ENCODE results near the gene PKDCC. TPM values are rescaled to one million over a fixed set of nuclear protein-coding genes. Genes with fewer than 3 reads are reported as not detected.
"Not testable (repeated sequence)": the region's sequence is repeated elsewhere in the genome, so short reads cannot be mapped to it uniquely, and the experiment has no call there.

Gene PKDCC
- total RNA-seq, 1 donor from 2014 or later: 48.9 TPM

DNA sequence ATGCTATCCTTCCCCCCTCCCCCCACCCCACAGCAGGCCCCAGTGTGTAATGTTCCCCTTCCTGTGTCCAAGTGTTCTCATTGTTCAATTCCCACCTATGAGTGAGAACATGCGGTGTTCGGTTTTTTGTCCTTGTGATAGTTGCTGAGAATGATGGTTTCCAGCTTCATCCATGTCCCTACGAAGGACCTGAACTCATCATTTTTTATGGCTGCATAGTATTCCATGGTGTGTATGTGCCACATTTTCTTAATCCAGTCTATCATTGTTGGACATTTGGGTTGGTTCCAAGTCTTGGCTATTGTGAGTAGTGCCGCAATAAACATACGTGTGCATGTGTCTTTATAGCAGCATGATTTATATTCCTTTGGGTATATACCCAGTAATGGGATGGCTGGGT is 17.9 kb downstream of the PKDCC start:
- DNase-seq: not testable (repeated sequence)

DNA sequence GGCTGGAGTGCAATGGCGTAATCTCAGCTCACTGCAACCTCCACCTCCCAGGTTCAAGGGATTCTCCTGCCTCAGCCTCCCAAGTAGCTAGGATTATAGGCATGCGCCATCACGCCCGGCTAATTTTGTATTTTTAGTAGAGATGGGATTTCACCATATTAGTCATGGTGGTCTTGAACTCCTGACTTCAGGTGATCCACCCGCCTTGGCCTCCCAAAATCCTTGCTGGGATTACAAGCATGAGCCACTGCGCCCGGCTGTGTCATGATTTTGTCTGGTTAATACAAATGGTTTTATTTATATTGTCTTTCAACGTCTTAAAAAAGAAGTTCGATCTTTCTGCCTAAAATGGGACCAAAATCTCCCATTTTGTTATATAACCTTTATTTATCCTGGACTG is 19.2 kb downstream of the PKDCC start:
- DNase-seq: not testable (repeated sequence)

DNA sequence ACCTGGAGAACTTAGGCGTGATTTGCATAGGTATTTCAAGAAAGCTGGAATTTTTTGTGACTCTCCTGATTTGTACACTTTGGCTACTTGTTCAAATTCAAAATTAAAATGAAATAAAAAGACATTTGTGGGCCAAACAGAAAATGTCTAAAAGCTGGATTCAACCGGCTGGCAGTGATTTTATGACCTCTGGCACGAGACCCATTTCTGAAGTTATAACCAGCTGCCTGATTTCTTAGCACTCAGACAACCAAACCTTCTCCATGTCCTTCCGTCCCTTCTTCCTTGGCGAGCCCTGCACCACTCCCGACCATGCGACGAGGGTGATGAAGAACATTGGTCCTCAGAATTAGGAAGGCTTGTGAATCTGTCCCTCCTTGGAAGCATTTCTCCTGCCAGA is 19.7 kb downstream of the PKDCC start:
- no peak for DNase-seq

DNA sequence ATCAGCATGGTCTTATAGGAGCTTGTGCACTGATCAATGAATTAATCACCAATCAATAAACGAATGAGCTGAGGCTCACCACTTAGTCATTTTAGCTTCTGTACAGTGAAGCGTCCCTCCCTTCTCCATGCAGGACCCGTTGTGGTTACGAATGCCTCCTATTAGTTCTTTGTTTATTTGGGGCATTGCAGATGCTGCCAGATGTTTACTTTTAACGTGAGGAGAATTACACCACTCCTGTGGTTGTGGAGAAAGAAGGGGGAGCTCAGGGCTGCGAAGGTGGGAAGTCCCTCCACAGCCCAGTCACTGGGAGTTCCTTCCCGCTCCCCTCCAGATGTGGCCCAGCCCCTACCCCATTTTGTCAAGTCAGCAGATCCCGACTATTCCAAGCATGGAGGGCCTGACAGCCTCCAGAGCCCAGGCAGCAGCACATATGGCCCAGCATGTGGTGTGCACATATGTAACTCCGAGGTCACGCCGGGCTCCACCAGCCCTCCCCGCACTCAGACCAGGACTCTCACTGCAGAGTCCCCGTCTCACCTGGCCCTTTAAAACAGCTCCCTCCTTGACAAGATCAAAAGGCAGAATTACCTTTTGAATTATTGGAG is 20.9 kb downstream of the PKDCC start:
- DNase-seq: no peak

DNA sequence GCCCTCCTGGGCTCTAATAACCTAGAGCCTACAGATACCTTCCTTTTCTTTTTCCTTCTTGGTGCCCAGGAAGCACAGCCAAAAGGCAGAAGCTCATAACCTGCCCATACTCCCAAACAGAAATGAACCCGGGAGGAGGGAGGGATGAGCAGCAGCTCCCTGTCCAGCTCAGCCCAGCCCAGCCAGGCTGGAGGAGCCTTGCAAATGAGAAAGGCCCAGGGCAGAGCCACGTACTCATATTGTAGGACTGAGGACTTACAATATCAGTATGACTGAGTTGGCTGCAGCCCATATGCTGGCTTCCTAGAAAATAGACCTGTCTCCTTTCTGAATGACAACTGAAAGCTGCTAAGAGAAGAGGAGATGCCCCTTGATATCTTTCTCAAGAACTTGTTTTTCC is 21.7 kb downstream of the PKDCC start:
- no peak for DNase-seq

DNA sequence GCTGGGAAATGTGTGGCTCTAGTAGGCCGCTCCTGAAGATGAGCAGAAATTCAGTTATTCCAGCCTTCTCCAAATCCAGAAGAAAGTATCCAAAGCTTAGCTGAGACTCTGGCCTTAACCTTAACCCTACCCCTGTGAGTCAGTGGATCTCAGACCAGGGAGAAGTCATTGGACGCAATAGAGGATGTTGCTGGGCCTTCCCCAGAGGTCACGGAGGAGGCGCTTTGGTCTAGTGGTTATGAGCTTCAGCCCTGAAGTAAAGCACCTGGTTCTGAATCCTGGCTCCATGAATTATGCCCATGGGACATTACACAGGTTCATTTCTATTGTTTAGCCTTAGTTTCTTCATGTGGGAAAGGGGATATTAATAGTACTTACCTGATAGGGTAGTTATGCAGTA is 24.0 kb downstream of the PKDCC start:
- no peak for DNase-seq

DNA sequence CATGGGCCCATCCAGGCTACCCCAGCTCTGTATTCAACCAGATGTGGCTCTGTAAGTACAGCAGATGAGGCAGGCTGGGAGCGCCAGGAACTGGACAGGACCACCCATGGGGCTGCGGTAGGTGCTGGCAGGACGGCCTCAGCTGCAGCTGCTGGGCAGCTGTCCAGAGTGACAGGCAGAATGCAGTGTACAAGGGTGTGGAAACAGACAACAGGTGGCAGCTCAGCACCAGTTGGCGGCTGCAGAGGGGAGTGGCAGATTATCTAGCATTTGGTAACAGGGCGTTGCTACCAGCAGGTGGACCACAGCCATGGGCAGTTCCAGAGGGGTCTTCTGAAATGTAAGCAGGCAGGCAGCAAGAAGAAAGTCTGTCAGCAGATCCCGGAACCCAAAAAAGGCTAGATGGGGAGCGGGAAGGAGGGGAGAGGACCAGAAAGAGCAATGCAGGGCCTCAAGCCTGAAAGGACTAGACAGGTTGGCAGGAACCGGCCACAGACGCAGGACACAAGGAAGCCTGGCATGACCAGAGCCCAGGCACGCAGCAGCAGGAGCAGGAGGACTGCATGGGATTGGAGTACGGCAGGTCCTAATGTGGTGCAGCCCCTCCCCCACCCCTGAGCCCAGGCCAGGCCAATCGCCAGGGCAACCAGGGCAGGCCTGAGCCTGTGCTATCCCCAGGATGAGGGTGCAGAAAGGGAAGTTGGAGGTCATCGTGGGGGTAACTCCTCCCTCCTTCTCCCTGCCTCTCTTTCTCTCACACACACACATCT is 24.7 kb downstream of the PKDCC start:
- no peak for DNase-seq

DNA sequence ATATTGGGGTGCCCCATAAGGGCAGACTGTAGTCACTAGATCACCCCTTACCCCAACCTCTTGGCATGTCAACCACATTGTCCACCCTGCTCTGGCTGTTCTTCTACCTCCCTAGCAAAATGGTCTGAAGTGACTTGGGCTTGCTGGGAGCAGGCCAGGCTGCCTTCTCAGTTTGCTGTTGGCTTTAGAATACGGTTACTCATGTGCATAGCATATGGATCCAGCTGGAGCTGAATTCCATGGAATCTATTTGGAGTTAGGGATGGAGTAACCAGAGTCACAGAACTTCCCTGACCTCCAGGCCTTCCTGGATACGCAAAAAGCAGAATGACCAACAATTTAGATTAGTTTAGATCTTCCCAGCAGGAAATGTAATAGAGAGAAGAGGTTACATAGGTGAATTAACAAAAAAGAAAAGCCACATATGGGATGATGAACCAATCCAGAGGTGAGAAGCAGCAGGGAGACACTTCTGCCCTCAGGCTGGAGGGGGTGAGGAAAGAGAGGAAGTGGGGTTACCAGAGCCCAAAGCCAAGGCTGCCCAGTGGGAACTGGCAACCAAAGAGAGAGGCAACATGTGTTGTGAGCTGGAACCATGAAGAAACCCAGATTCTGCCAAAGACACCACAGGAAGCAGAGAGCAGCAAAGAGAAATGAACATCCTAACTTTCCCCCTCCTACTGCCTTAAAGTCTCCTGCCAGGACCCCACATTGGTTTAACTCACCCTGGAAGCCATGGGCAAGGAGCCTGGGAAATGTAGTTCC is 26.1 kb downstream of the PKDCC start:
- DNase-seq: peak; percentile 76

DNA sequence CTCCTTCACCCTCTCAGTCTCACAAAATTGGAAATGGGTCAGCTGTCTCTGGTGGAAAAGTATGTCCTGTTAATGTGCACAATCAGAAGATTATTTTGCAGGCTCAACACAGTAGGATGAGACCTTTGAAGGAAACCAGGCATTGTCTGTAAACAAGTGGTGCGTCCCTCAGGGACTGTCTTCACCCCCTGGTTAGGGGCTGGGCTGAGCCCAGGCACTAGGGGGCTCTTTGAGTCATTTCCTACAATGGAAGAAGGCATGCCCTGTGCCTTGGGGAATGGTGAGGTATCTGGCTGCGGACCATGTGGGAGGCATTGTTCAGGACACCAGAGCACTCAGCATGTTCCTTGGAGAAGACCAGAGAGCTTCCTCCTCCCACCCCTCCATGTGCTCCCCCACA is 26.8 kb downstream of the PKDCC start:
- no peak for DNase-seq

DNA sequence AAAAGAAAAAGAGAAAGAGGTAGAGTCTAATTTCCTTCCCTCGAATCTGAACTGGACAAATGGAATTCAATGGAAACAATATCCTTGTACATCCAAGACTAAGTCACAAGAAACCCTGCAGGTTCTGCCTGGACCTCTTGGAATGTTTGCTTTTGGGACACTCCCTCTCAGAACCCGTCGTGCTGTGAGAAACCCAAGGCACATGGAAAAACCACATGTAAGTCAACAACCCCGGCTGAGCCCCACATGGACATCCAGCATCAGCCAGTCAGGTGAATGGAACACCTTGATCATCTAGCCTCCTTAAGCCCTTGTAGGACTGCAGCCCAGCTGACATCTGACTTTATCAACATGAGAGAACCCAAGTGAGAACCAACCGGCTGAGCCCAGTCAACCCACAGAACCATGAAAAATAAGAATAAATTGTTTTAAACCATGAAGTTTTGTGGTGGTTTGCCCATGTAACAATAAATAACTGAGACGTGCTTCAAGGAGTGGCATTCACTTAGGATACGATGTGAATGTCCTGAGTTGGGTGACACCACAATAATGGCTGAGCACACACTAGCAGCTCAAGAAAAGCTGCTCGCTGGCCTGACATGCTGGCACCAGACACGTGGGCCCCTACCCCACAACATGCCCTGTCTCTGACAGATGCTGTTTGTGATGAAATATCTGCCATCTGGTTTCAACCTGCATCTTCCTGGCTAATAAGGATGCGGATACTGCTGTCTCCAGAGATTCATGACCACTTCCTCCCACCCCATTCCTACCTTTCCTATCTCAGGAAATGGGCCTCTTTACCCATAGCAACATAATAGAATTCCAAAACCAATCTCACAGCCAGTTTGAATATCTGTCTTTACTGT is 28.8 kb downstream of the PKDCC start:
- DNase-seq: no peak

DNA sequence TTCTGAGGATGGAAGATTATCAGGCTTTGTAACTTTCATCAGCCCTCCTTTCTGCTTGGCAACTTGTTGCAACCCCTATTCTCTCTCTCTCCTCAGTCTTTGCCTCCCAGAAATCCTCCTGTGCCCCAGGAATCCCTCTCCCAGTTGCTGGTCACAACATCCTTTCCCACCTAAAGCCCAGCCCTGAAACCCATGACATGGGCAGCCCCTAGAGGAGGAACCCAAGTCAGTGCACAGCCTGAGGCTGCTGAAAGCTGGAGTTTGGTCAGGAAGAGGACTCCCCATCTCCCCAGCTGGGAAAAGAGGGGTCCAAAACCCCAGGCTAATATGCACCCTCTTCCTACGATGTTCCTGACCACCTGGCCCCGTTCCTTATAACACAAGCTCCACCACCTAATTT is 29.5 kb downstream of the PKDCC start:
- no peak for DNase-seq

DNA sequence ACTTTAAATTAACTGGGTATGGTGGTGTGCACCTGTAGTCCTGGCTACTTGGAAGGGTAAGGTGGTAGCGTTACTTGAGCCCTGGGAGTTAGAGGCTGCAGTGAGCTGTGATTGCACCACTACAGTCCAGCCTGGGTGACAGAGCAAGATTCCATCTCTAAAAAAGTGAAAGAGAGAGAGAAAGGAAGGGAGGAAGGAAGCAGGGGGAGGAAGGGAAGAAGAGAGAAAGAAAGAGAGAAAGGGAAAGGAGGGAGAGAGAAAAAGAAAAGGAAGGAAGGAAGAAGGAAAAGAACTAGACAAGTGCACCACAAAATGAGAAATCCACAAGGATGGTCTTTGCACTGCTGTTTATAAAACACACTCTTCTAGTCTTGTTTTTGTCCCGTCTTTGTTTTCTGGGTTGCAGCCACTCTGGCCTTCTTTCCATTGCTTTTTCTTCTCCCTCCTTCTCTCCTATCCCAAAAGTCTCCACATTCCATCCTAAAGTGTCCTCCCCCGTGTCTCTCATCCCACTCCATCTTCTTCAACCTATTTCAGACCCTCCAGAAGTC is 32.0 kb downstream of the PKDCC start:
- DNase-seq: no peak

DNA sequence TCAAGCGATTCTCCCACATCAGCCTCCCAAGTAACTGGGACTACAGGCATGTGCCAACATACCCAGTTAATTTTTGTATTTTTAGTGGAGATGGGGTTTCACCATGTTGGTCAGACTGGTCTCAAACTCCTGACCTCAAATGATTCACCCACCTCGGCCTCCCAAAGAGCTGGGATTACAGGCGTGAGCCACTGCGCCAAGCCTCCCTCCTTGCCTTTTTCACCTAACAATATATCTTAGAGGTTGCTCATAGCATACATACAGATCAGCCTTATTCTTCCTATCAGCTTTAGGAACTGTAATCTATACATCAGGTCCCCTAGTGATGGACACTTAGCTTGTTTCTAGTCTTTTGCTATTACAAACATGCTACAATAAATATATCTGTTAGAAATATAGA is 33.3 kb downstream of the PKDCC start:
- DNase-seq: not testable (repeated sequence)

DNA sequence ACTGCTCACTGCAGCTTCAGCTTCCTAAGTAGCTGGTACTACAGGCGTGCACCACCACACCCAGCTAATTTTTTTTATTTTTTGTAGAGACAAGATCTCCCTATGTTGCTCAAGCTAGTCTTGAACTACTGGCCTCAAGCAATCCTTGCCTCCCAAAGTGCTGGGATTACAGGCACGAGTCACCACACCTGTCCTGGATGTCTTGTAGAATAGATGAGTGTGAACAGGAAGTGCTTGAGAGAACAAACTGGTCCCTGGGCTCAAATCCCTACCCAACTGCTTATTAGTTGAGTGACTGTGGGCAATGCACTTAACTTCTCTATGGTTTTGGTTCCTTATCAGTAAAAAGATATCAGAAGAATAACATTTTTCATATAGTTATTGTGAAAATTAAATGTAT is 34.2 kb downstream of the PKDCC start:
- no peak for DNase-seq

DNA sequence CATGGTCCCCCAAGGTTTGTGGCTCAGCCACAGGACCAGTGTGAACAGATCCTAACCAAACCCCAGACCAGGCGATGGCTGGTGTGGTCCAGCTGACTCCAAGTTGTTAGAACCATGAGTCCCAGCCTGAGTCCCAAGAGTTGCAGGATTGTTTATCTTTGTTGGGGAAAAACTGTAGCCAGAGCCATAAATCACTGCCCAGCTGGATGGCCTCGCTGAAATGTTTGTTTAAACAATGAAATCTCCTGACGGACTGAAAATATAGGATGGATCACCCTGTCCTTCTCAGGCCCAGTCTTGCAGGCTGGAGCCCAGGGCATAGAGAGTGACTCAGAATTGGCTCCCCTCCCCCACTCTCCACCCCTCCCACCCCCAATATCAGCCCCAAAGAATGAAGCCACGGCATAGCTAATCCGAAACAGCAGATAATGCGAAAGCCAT is 36.4 kb downstream of the PKDCC start:
- DNase-seq: no peak

DNA sequence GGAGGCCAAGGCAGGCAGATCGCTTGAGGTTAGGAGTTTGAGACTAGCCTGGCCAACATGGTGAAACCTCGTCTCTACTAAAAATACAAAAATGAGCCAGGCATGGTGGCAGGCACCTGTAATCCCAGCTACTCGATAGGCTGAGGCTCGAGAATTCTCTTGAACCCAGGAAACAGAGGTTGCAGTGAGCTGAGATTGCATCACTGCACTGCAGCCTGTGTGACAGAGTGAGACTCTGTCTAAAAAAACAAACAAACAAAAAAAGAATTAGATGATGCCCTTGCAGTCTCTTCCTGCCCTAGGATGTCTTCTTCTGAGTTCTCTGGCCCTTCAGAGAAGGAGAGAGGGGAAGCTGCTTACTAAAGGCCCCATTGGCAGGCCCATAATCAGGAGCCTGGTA is 37.2 kb downstream of the PKDCC start:
- DNase-seq: not testable (repeated sequence)

DNA sequence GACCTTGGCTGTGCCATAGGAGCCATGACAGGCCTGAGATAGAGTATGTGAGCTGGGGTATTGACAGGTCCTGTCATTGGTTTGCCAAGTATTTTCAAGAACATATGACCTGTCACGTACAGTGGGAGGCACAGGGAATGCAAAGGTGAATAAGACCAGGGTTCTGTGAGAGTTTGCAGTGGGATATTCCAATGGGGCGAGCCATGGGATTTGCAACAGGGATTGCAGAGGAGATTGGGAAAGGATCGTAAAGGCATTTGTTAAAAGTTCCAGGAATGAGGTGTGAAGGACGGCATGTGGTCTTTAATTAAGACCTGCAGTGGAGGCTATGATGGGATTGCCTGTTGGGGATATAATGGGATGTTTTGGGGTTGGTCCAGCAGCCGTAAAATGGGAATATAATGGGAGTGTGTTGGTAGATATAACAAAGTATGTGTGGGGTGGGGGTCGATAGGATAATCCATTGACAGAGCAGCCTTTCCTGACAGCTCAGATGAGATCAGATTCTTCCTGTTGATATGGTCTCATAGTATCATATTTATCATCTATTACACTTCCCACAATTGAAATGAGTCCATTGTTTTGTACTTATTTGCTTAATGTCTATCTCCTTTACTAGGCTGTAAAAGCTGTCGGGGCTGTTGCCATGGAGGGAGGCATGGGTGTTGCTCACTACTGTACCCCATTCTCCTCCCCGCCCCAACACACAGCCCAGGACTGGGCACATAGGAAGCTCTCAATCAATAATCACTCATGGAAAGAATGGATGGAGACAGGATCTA is 38.1 kb downstream of the PKDCC start:
- DNase-seq: no peak

DNA sequence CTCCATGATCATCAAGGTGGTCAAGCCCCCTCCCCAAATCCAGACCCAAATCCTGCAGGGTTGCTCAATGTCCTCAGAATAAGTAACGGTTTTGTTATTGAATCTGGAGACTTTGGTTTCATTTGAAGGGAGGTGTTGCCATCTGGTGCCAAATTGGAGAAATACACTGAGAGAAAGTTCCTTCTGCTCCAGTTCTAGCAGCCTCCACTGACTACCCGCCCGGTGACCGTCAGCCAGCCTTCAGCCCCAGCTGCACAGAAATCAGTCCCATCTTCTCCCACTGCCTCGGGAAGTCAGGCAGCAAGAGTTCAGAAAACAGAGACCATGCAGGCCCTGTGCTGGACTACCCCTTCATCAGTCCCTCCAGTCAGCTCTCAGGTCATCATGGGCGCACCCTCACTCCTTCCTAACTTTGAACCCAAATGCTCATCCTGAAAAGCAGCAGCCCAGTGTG is 38.7 kb downstream of the PKDCC start:
- DNase-seq: peak; percentile 77

DNA sequence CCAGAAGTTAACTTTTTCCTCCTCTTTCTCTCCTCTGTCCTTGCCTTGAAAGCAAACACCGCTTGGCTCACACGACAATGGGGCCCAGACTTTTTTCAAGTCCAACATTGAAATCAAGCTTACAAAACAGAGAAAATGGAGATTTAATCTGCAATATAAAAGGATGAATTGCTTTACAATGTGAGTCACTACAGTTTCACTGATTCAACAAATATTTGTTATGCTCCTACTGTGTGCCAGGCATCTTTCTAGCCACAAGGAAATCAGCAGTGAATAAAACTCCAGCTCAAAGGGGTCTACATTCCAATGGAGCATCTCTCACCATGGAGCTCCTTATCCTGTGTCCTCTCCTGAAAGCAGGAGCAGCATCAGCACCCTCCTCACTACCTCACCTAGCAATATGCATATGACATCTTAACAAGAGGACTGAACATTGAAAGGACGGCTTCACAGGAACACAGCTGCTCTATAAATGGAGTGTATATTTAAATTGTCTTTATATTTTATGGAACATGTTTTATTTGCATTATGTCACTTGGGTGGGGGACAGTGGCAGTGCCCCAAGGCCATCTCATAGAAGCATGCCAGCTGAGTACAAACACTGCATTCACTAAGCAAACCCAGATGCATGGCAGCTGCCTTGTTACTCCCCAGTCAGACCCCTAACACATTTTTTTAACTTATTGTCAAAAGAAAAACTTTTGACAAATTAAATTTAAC is 39.5 kb downstream of the PKDCC start:
- DNase-seq: no peak

DNA sequence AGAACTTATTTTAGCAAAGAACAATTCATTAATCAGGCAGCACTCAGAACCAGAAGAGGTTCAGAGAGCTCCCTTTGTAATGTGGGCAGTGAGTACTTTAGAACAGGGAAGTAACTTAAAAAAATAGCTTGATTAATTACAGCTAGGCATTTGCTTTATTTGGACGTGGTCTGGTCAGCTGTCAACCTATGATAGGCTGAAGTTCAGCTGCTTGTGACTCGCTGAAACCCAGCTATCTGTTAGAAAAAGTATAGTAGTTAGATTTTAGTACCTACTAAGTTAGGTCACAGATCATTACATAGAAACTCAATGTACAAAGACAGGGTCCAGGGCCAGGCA is 40.0 kb downstream of the PKDCC start:
- DNase-seq: no peak
